CD4-positive, alpha-beta T cell treated with Interleukin-21 for 1 hour (primary cell): Measurements from ENCODE around the gene MCM6.
"Not testable (repeated sequence)": the region's sequence is repeated elsewhere in the genome, so short reads cannot be mapped to it uniquely, and the experiment has no call there.

Experiments used
- DNase-seq: peaks from one replicate; pipeline ENCODE4 v3.0.0-alpha.2; 2020

The MCM6 gene

GRCh38 chr2:135818937-135819610 is 57.2 kb downstream of the MCM6 start:
- peak; percentile 14 for DNase-seq

GRCh38 chr2:135817951-135818350 is 58.3 kb downstream of the MCM6 start:
- DNase-seq: no peak

- no peak for DNase-seq
These were observed 58.8 kb downstream of the MCM6 start for GRCh38 chr2:135817466-135817865.

GRCh38 chr2:135815269-135815668 is 61.0 kb downstream of the MCM6 start:
- no peak for DNase-seq

GRCh38 chr2:135812907-135813511 is 63.2 kb downstream of the MCM6 start:
- no peak for DNase-seq

- not testable (repeated sequence) for DNase-seq
These were observed 68.4 kb downstream of the MCM6 start for GRCh38 chr2:135807874-135808273.

- no peak for DNase-seq
These were observed 73.0 kb downstream of the MCM6 start for GRCh38 chr2:135803278-135803677.

- DNase-seq: no peak
These were observed 73.9 kb downstream of the MCM6 start for GRCh38 chr2:135802350-135802749.

GRCh38 chr2:135800513-135801460 is 75.5 kb downstream of the MCM6 start:
- DNase-seq: no peak

- no peak for DNase-seq
These were observed 76.5 kb downstream of the MCM6 start for GRCh38 chr2:135799738-135800137.

GRCh38 chr2:135798762-135799161 is 77.5 kb downstream of the MCM6 start:
- no peak for DNase-seq

- no peak for DNase-seq
These were observed 78.0 kb downstream of the MCM6 start for GRCh38 chr2:135798275-135798705.

- peak; percentile 71 for DNase-seq
These were observed 78.6 kb downstream of the MCM6 start for GRCh38 chr2:135797497-135798274.

GRCh38 chr2:135796606-135797005 is 79.6 kb downstream of the MCM6 start:
- no peak for DNase-seq

GRCh38 chr2:135795641-135796040 is 80.6 kb downstream of the MCM6 start:
- DNase-seq: not testable (repeated sequence)

GRCh38 chr2:135792401-135793150 is 83.7 kb downstream of the MCM6 start:
- DNase-seq: no peak

GRCh38 chr2:135791418-135792190 is 84.6 kb downstream of the MCM6 start:
- DNase-seq: no peak

GRCh38 chr2:135790423-135790822 is 85.8 kb downstream of the MCM6 start:
- no peak for DNase-seq
